Progenitor cell of endocrine pancreas (in vitro differentiated cells): ENCODE data around the gene DRD4. TPM values are rescaled to one million over a fixed set of nuclear protein-coding genes. Genes with fewer than 3 reads are reported as not detected.

ENCODE experiments used
- DNase-seq: peaks from one replicate; pipeline ENCODE4 v3.0.0; 2021; ENCODE audit warnings: low spot score; ENCODE audit not compliant: unreplicated experiment
- H3K27ac Mint-ChIP-seq: 2 replicates; pipeline ENCODE4 v1.8.0; 2021; ENCODE audit warnings: mild to moderate bottlenecking, moderate library complexity, mixed read lengths
- H3K27me3 Mint-ChIP-seq: 2 replicates; pipeline ENCODE4 v1.8.0; 2021; ENCODE audit warnings: mixed read lengths
- H3K36me3 Mint-ChIP-seq: 2 replicates; pipeline ENCODE4 v1.8.0; 2022; ENCODE audit warnings: mixed read lengths; ENCODE audit not compliant: insufficient read depth
- H3K4me1 Mint-ChIP-seq: 2 replicates; pipeline ENCODE4 v1.8.0; 2021; ENCODE audit warnings: low read depth, mixed read lengths
- H3K4me3 Mint-ChIP-seq: 2 replicates; pipeline ENCODE4 v1.8.0; 2021; ENCODE audit warnings: low read depth, mild to moderate bottlenecking, moderate library complexity, mixed read lengths
- H3K9me3 Mint-ChIP-seq: 2 replicates; pipeline ENCODE4 v1.8.0; 2021; ENCODE audit warnings: low read depth, mixed read lengths
- CTCF ChIP-seq: fragments of 200-600 bp; sonication (generic); IDR thresholded peaks from one replicate; pipeline ENCODE4 v1.5.0; 2021; ENCODE audit warnings: antibody characterized with exemption, mild to moderate bottlenecking; ENCODE audit not compliant: unreplicated experiment
- total RNA-seq: library from RNA; stranded (reverse); gene quantifications from 2 replicates; pipeline ENCODE4 v1.2.1, GENCODE V29; 2021

Gene DRD4
- total RNA-seq, 1 donor from 2014 or later, result 2.7 TPM

GRCh38 chr11:624705-625635 lies 12.1 kb upstream of the DRD4 start, which contains the start of gene CDHR5:
Gene CDHR5 (minus strand): TSS chr11:624955. CDS start chr11:624902, 53 bp downstream.
- Mint-ChIP-seq H3K4me3 (no peak within 1 kb of the TSS), H3K27me3 (peaks cover 23% of the 10 kb centered on the region), H3K27ac (no peak within 1 kb of the TSS), H3K36me3 (peaks cover 9% of the 10 kb centered on the region), H3K9me3 (no peaks in the 10 kb centered on the region), H3K4me1 (no peaks in the 10 kb centered on the region)
- DNase-seq, result no peak
- TF ChIP-seq CTCF, result no peak

- H3K4me1 Mint-ChIP-seq, result no peaks in the 10 kb centered on the region
- H3K27ac Mint-ChIP-seq, result no peak overlapping the region
- H3K4me3 Mint-ChIP-seq, result no peak overlapping the region
- H3K9me3 Mint-ChIP-seq, result no peaks in the 10 kb centered on the region
- H3K27me3 Mint-ChIP-seq, result peaks cover 23% of the 10 kb centered on the region
- TF ChIP-seq CTCF, result no peak
- H3K36me3 Mint-ChIP-seq, result peaks cover 9% of the 10 kb centered on the region
- no peak for DNase-seq
These were observed 11.3 kb upstream of the DRD4 start for GRCh38 chr11:625636-626268.

- H3K9me3 Mint-ChIP-seq, result no peaks in the 10 kb centered on the region
- H3K27ac Mint-ChIP-seq, result peak within 1 kb of the TSS; percentile 62
These were observed 10.4 kb upstream of the DRD4 start, which contains the start of gene SCT for GRCh38 chr11:626475-627307. Gene SCT (minus strand): TSS chr11:627181. CDS start chr11:627143, 38 bp downstream.

GRCh38 chr11:627308-627576 lies 9.8 kb upstream of the DRD4 start:
- Mint-ChIP-seq H3K4me1 (no peaks in the 10 kb centered on the region), H3K36me3 (peaks cover 9% of the 10 kb centered on the region), H3K27me3 (peaks cover 23% of the 10 kb centered on the region), H3K4me3 (no peak overlapping the region), H3K27ac (no peak overlapping the region), H3K9me3 (no peaks in the 10 kb centered on the region)
- TF ChIP-seq CTCF, result no peak
- DNase-seq, result no peak

More at GRCh38 chr11:626475-627307, 10.4 kb upstream of the DRD4 start, which contains the start of gene SCT:
- Mint-ChIP-seq H3K27me3 (peaks cover 23% of the 10 kb centered on the region), H3K36me3 (peaks cover 9% of the 10 kb centered on the region), H3K4me1 (no peaks in the 10 kb centered on the region), H3K4me3 (peak within 1 kb of the TSS; percentile 14)
- no peak for TF ChIP-seq CTCF
- no peak for DNase-seq

- TF ChIP-seq CTCF, result no peak
- H3K27ac Mint-ChIP-seq, result peak overlapping the region; percentile 62
- peak overlapping the region; percentile 20 for H3K4me3 Mint-ChIP-seq
- peaks cover 23% of the 10 kb centered on the region for H3K27me3 Mint-ChIP-seq
- DNase-seq, result no peak
- no peaks in the 10 kb centered on the region for H3K9me3 Mint-ChIP-seq
- no peaks in the 10 kb centered on the region for H3K4me1 Mint-ChIP-seq
- H3K36me3 Mint-ChIP-seq, result peaks cover 14% of the 10 kb centered on the region
These were observed 9.0 kb upstream of the DRD4 start for GRCh38 chr11:628056-628455.
